ENCODE results near the gene DUSP5.
"Not testable (repeated sequence)": the region's sequence is repeated elsewhere in the genome, so short reads cannot be mapped to it uniquely, and the experiment has no call there.

The DUSP5 gene

GRCh38 chr10:110522365-110522988 is 24.8 kb downstream of the DUSP5 start:
- DNase-seq (ENCODE audit: low read depth) = no peak

- DNase-seq (ENCODE audit: low read depth) = no peak
These were observed 26.0 kb downstream of the DUSP5 start for GRCh38 chr10:110523736-110524135.

GRCh38 chr10:110524179-110524858 is 26.6 kb downstream of the DUSP5 start:
- no peak for DNase-seq (ENCODE audit: low read depth)

GRCh38 chr10:110524859-110525232 is 27.1 kb downstream of the DUSP5 start:
- DNase-seq (ENCODE audit: low read depth) = no peak

- no peak for DNase-seq (ENCODE audit: low read depth)
These were observed 27.9 kb downstream of the DUSP5 start for GRCh38 chr10:110525349-110526260.

GRCh38 chr10:110527731-110528171 is 30.0 kb downstream of the DUSP5 start:
- no peak for DNase-seq (ENCODE audit: low read depth)

- DNase-seq (ENCODE audit: low read depth) = no peak
These were observed 30.7 kb downstream of the DUSP5 start for GRCh38 chr10:110528224-110528996.

GRCh38 chr10:110528997-110529524 is 31.4 kb downstream of the DUSP5 start:
- not testable (repeated sequence) for DNase-seq (ENCODE audit: low read depth)

- no peak for DNase-seq (ENCODE audit: low read depth)
These were observed 31.9 kb downstream of the DUSP5 start for GRCh38 chr10:110529596-110530011.

GRCh38 chr10:110530131-110530831 is 32.6 kb downstream of the DUSP5 start:
- DNase-seq (ENCODE audit: low read depth) = no peak

GRCh38 chr10:110531687-110532086 is 34.0 kb downstream of the DUSP5 start:
- no peak for DNase-seq (ENCODE audit: low read depth)

- DNase-seq (ENCODE audit: low read depth) = not testable (repeated sequence)
These were observed 34.9 kb downstream of the DUSP5 start for GRCh38 chr10:110532628-110533027.

GRCh38 chr10:110533149-110533548 is 35.4 kb downstream of the DUSP5 start:
- no peak for DNase-seq (ENCODE audit: low read depth)

GRCh38 chr10:110534571-110534970 is 36.9 kb downstream of the DUSP5 start:
- no peak for DNase-seq (ENCODE audit: low read depth)

- no peak for DNase-seq (ENCODE audit: low read depth)
These were observed 38.5 kb downstream of the DUSP5 start for GRCh38 chr10:110535958-110536891.

- no peak for DNase-seq (ENCODE audit: low read depth)
These were observed 41.4 kb downstream of the DUSP5 start for GRCh38 chr10:110539091-110539490.

GRCh38 chr10:110540031-110540430 is 42.3 kb downstream of the DUSP5 start:
- DNase-seq (ENCODE audit: low read depth) = no peak

GRCh38 chr10:110544958-110545537 is 47.3 kb downstream of the DUSP5 start:
- no peak for DNase-seq (ENCODE audit: low read depth)

GRCh38 chr10:110546077-110546476 is 48.4 kb downstream of the DUSP5 start:
- no peak for DNase-seq (ENCODE audit: low read depth)
